ENCODE data around the gene TMX1. TPM values are rescaled to one million over a fixed set of nuclear protein-coding genes. Genes with fewer than 3 reads are reported as not detected.

Gene TMX1
- total and polyA plus RNA-seq, 2 of the 8 experiments (the other 6 are each of a cell fraction or from before 2014, with no cell fraction given), result 26.6 to 84.0 TPM

DNA sequence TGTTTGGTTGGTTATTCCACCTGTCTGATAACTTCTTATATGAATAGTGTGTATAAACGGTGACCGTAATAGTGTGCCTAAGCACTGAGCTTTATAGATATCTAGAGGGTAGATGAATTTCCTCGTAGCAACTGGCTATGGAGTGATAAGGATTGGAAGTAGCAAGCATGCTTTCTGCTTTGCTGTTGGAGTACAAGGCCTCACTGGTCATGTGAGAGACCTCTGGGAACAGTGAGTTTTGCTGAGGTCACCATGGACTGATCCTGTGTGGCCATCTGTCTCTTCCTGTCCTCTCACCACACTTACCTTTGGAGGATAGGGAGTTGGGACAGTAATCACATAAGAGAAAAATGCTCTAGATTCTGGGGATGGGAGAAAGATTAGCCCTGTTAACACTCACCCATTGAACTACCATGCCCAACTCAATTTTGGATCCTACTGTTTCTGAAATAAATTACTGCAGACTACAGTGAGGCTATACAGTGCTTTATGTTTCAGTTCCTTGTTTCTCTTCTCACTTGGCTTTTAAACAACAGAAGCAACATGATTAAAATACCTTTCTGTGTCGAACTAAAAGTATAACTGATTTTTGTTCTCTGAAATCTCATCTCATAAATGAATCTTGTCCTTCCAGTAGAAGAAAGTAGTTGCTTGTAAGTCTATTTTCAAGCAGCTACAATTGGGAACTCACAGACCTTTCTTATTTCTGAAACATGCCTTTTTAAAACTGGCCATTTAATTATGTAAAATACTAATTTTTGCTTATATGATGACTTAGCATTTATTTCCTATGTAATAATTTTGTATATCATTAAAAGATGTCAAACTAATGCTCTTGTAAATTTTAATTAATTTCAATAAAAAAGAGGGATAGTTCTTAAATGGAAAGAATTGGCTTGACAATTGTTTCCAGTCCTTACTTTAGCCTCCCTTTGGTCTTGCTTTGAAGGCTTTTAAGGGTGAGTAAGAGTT lies 8.3 kb downstream of the TMX1 start (continued):
- TF ChIP-seq KDM1A (IDR thresholded peaks at IDR 0.05; ENCODE audit: borderline replicate concordance, low read length) (no peak), KDM5A (IDR thresholded peaks at IDR 0.05; ENCODE audit: low read length) (no peak), TCF12 (IDR thresholded peaks at IDR 0.05; ENCODE audit: low read depth, low read length) (no peak), CHD1 (IDR thresholded peaks at IDR 0.05; ENCODE audit: low read depth, low read length) (no peak)

Measured in H1 (cell line).